ENCODE data around the gene TUBA4A.

Gene TUBA4A

GRCh38 chr2:219286436-219287115, 32.9 kb upstream of the TUBA4A start:
- no peak for DNase-seq

- DNase-seq, result no peak
Measured at GRCh38 chr2:219285894-219286425, 32.2 kb upstream of the TUBA4A start.

DNA sequence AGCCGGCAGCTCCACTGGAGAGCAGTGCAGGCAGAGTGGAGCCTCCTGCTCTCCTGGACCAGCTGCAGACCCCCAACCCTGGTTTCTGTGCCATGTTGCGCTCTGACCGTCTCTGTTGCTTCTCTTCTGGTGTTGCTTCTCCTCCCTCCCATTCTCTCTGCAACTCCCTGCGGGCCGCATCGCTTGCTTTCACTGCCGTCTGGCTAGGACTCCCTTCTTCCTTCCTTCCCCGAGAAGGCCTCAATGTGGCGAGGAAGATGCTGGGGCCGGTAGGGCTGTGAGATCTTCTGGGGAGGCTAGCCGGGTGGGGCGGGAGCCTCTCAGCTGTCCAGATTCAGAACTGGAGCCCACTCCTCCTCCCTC, 31.6 kb upstream of the TUBA4A start:
- no peak for DNase-seq

DNA sequence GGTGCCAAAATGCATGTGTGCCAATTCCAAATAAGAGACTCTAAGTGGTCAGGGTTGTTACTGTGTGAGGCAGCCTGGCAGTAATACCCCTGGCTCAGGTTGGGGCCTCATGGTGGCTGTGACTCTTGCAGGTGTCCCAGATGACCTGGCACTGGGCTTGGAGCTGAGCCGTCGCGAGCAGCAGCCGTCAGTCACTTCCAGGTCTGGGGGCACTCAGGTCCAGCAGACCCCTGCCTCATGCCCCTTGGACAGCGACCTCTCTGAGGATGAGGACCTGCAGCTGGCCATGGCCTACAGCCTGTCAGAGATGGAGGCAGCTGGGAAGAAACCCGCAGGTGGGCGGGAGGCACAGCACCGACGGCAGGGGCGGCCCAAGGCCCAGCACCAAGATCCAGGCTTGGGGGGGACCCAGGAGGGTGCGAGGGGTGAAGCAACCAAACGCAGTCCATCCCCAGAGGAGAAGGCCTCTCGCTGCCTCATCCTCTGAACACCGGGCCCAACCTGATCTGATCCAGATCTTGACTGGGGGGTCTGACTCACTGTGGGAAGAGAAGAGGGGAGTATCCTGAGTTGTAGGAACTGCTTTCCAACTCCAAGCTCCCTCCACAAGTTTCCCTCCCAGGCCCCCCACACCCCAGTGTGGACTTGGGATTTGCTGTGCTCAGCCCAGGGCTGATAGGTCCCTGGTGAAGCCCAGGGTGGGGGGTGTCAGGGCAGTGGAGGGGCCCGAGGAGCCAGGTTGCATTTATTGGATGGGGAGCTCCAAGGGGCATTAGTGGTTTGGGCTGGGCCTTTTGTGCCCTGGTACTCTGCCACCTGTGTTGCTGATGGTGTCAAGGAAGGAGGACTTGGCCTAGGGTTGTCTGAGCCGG, 31.0 kb upstream of the TUBA4A start:
- DNase-seq, result no peak

- no peak for DNase-seq
Measured at GRCh38 chr2:219282943-219283581, 29.3 kb upstream of the TUBA4A start.

DNA sequence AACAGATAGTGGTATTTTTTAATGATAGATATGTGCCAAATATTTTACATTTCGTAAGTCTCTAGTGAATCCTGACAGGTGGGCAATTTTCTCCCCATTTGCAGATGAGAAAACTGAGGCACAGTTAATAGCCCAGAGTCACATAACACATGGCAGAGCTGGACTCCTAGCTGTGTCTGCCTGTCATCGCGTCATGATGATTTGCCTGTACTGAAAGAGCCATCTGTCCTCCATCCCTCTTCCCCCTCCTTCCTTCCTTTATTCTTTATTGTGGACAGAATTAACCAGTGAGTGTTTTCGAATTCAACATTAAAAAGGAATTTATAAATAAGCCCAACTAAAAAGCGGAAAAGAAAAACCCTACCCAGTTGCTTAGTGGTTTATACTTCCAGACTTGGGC, 28.7 kb upstream of the TUBA4A start:
- DNase-seq, result no peak

GRCh38 chr2:219281588-219281987, 27.9 kb upstream of the TUBA4A start:
- no peak for DNase-seq

DNA sequence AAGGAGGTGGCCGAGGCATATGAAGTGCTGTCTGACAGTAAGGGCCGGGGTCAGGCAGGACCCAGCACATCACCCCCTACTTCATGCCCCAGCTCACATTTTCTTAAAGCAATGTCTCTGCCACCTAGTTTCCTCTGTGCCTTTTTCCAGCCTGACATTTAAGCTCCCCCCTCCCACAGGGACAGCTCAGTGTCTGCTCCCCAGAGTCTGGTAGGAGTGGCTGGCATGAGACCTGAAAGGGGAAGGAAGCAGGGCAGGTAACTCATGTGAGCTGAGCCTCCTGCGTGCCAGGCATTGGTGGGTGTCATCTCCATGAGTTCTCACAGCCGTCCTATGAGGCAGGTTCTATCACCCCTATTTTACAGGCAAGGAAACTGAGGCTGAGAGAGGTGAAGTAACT, 26.9 kb upstream of the TUBA4A start:
- no peak for DNase-seq

- DNase-seq, result no peak
Measured at GRCh38 chr2:219279916-219280516, 26.3 kb upstream of the TUBA4A start.

DNA sequence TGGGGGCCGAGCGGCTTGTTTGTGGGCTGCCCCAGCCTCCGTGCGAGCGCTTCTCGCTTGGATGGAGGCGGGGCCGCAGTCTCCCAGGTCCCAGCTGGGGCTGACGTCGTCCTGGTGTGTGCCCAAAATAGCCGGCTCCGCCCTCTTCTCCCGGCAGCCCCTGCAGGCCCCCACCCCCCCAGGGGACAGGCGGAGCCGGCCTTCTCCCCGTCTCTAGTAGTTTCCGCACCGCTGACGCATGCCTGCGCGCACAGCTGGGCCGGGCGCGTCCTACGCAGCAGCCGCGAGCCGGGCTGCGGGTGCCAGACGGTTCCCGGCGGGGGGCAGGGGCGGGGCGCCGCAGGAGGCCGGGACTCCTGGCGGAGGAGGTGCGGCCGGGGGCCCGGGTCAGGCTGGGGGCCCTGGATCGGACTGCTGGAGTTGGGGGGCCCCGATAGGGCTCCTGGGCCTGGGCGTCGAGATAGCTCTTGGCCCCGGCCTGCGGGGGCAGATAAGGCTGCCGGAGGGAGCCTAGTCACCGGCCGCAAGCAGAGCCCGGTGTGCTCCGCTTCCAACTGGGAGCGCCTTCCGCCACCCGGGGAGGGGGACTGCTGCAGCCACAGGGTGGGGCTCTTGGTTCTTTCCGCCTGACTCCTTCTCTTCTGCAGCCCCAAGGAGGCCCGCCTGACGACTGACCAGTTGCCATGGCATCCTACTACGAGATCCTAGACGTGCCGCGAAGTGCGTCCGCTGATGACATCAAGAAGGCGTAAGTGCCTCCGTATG, 25.6 kb upstream of the TUBA4A start, which contains the start of gene DNAJB2:
Gene DNAJB2, plus strand, starts transcription at position 216 of the 765 bp plus-strand sequence. Its CDS starts 468 bp downstream, at position 684.
- DNase-seq, result peak; percentile 95

DNA sequence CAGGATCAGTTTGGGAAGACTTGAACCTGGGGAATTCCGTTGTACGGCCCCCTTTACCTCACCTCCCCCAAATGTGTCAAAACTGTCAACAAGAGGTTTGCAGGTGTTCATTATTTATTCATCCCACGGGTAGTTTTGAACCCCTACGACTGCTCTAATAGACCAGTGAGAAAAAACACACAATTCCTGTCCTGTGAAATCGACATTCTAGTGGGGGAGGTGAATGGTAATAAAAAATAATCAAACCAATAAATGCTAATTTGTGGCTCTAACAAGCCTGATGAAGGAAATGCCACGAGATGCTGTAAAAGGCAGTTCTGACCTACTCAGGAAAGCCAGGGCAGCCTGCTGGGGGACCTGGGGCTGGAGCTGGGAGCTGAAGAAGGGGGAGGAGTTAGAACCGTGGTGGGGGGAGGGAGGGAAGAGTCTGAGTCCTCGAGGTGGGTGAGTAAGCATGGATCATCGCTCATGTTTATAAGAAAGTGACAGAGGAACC, 25.0 kb upstream of the TUBA4A start:
- no peak for DNase-seq

DNA sequence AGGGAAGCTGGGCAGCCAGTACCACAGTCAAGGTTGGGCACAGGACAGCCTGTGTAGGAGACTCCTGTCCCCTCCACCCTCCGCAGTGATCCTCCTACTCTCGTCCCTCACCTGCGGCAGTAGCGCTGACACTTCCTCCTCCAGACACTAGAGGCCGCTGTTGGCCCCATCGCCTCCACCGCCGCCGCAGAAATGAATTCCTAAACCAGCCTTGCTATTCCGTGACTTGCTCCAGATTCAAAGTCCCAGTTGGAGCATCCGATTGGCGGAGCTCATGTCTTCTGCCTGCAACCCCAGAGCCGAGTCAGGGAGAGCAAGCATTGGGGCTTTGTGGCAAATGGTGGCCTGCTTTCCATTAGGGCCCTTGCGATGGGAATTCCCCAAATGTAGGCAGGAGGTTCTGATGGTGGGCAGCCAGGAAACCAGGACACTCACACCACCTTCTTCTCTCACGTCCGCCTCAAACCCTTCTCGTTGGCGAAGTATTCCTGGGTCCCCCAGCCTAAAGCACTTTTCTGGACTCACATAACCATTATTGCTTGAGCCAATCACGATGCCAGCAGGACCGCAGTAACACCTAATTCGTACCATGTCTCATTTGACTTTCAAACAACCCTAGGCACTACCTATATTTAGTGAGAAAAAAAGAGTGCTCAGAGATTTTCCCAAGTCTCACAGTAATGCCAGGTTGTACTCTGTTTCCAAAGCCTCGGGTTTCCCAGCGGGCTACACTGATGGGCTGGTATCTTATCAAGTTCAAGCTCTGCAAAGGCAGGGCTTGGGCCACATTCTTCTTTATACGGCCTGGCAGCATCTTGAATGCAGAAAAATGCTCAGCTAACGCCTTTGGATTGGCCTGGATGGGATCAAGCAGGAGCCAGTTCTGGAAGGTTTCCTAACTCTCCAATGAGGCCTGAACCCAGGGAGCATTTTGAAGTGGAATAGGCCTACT, 24.3 kb upstream of the TUBA4A start:
- peak; percentile 45 for DNase-seq

GRCh38 chr2:219274361-219274921, 20.7 kb upstream of the TUBA4A start:
- no peak for DNase-seq

DNA sequence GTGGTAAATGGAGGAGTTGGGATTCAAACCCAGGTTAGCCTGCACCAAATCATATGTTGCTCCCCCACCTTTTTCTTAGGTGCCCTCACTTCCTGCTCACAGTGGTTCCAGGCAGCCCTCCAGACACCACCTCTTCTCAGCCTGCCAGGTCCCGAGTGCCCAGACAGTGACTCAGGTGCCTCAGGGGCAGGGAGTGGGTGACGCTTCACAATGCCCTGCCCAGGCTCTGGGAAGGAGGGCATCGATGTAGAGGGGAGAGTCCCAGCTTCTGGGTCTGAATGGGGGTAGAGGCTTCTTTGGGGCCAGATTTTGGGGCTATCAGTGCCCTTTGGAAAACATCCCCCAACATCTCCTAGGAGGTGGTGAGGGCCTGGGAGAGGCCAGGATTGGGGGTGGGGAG, 20.2 kb upstream of the TUBA4A start:
- no peak for DNase-seq

DNA sequence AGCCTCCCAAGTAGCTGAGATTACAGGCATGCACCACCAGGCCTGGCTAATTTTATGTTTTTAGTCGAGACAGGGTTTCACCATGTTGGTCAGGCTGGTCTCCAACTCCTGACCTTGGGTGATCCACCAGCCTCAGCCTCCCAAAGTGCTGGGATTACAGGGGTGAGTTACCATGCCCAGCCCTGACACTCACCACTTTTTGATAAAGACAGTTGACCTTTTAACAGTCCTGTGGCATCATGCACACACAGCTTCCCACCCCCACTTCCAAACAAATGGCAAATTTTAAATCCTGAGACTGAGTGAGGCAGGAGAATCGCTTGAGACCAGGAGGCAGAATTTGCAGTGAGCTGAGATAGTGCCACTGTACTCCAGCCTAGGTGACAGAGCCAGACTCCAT, 19.3 kb upstream of the TUBA4A start:
- DNase-seq, result no peak

- DNase-seq, result no peak
Measured at GRCh38 chr2:219272356-219272755, 18.6 kb upstream of the TUBA4A start.

GRCh38 chr2:219271021-219271420, 17.3 kb upstream of the TUBA4A start:
- DNase-seq, result no peak

- no peak for DNase-seq
Measured at GRCh38 chr2:219270055-219270372, 16.3 kb upstream of the TUBA4A start.

GRCh38 chr2:219269362-219270054, 15.8 kb upstream of the TUBA4A start:
- no peak for DNase-seq

DNA sequence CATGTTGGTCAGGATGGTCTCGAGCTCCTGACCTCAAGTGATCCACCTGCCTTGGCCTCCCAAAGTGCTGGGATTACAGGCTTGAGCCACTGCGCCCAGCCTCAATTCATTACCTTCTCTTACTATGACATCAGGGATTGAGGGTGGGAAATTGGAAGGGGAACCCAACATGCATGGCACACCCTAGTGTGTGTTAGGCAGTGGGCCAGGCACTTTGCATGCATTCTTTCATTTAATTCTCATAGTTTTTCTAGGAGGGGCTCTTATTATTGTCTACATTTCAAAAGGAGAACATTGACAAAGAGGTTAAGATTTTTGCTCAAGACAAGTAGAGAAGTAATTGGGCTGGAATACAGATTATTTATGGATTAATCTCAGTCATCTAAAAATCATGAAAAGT, 14.6 kb upstream of the TUBA4A start:
- no peak for DNase-seq
